IPS-15b (cell line): ENCODE results near the gene ENSA.
"Not testable (repeated sequence)": the region's sequence is repeated elsewhere in the genome, so short reads cannot be mapped to it uniquely, and the experiment has no call there.

ENCODE experiments used
- H3K27me3 ChIP-seq: one replicate; pipeline ENCODE4 v1.6.1; 2013; ENCODE audit warnings: low read length; ENCODE audit not compliant: control insufficient read depth, insufficient read depth
- H3K36me3 ChIP-seq: one replicate; pipeline ENCODE4 v1.6.1; 2013; ENCODE audit warnings: low read length; ENCODE audit not compliant: control insufficient read depth, insufficient read depth
- H3K4me1 ChIP-seq: one replicate; pipeline ENCODE4 v1.6.1; 2013; ENCODE audit warnings: mild to moderate bottlenecking, low read length; ENCODE audit not compliant: control insufficient read depth, insufficient read depth
- H3K4me3 ChIP-seq: one replicate; pipeline ENCODE4 v1.5.1; 2013; ENCODE audit warnings: low read depth, low read length
- H3K9ac ChIP-seq: one replicate; pipeline ENCODE4 v1.6.1; 2013; ENCODE audit warnings: low read depth, mild to moderate bottlenecking, low read length
- H3K9me3 ChIP-seq: one replicate; pipeline ENCODE4 v1.6.1; 2013; ENCODE audit warnings: mild to moderate bottlenecking, low read length; ENCODE audit not compliant: control insufficient read depth, insufficient read depth

ENSA gene

DNA sequence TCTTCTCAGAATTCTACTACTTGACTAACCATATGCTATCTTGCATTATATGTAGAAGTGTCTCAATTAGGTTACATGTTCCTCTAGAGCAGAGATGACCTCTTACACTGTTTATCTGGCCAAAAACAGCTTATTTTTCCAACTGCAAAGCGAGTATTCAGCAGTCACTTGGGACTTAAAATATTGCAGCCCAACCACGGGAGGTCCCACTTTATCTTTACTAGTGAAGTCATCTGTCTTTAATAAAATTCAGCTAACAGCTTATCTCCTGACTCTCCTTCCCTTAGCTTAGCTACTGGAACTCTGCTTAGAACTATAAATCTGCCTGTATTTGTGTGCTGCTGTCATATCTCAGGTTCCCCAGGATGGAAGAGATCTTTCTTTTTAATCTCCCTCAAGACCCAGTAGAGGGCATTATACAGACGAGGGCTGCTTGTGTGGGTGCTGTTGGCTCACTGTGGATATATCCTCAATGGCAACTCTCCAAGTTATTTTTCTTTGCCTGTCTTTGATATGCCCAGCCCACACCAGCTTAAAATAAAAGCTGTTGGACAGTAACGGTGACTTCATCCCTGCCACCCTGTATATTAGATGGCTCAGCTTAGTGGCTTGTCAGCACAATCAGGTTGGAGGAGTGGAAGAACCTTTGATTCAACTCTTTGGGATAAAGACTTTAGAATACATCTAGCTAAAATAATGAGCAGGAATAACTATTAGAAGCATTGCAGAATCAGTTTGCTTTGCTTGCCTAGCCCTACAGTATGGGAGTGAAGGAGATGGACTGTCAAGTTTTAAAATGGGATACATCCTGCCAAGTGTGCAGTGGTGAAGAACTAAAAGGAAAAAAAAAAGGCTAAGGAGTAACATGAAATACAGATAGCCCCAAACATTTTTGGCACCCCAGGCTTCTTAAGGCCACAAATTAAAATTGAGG lies 9.6 kb downstream of the ENSA start:
- peaks cover 38% of the 10 kb centered on the region for H3K36me3 ChIP-seq
- H3K4me1 ChIP-seq: peaks cover 4% of the 10 kb centered on the region
- no peak overlapping the region for H3K4me3 ChIP-seq
- H3K27me3 ChIP-seq: no peaks in the 10 kb centered on the region
- H3K9me3 ChIP-seq: no peaks in the 10 kb centered on the region
- no peak overlapping the region for H3K9ac ChIP-seq

DNA sequence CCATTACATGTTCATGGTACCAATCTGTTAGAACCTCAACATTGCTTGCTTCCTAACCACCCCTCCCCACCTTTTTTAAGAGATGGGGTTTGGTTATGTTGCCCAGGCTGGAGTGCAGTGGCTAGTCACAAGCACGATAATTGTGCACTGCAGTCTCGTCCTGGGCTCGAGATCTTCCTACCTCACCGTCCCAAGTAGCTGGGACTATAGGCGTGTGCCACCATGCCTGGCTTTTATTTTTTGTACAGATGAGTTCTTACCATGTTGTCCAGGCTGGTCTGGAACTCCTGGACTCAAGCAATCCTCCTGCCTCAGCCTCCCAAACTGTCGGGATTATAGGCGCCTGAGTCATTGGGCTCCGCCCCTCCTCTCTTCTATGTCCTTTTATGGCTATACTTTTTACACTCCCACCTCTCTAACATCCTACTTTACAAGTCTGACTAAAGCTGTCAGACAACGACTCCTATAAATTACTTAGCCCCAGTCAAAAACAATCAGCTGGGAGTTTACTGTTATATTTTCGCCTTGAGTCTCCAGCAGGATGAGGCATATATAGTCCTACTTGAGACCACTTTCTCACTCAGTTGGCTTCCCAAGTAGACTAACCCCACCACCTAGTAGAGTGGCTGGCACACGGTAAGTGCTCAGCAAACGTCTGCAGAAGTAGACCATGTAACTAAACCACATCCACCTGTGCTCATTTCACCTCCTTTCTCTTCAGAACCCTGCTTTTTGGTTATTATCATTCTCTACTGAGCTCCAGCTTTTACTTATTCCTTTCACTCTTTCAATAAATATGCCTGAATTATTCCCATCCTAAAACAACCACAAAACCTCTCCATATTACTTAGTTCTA lies 13.8 kb downstream of the ENSA start:
- H3K4me1 ChIP-seq: peaks cover 3% of the 10 kb centered on the region
- peaks cover 25% of the 10 kb centered on the region for H3K36me3 ChIP-seq
- no peaks in the 10 kb centered on the region for H3K9me3 ChIP-seq
- H3K9ac ChIP-seq: no peak overlapping the region
- no peaks in the 10 kb centered on the region for H3K27me3 ChIP-seq
- no peak overlapping the region for H3K4me3 ChIP-seq

DNA sequence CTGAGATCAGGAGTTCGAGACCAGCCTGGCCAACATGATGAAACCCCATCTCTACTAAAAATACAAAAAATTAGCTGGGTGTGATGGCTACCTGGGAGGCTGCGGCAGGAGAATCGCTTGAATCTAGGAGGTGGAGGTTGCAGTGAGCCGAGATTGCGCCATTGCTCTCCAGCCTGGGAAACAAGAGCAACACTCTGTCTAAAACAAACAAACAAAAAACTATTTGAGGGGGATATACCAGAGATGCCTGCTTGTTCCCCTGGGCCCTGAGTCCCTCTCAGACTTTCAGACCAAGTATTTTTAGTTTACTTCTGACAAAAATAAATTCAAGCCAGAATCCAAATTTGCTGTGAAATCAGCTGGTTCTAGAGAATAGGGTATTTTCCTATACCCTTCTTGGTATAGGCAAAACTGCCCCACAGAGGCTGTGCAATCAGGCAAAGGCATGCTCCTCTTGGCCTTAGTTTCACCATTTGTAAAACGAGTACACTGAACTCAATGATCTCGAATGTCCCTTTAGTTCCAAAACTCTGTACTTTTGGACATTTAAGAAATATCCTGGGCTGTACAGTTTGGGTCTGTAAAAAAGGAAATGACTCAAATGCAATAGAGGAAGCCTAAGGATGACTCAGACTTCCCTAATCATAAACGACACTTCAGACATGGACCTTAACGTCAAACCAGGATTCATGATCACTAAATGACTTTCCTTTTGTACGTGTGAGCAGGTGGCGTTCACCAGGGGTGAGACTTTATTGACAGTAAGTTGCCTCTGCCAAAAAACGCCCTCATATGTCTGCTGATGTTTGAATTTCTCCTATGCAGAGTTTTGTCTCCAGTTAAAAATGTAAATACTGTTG lies 16.1 kb downstream of the ENSA start:
- no peak overlapping the region for H3K4me3 ChIP-seq
- H3K9ac ChIP-seq: no peak overlapping the region
- no peaks in the 10 kb centered on the region for H3K27me3 ChIP-seq
- no peaks in the 10 kb centered on the region for H3K9me3 ChIP-seq
- peaks cover 8% of the 10 kb centered on the region for H3K36me3 ChIP-seq
- peaks cover 3% of the 10 kb centered on the region for H3K4me1 ChIP-seq

DNA sequence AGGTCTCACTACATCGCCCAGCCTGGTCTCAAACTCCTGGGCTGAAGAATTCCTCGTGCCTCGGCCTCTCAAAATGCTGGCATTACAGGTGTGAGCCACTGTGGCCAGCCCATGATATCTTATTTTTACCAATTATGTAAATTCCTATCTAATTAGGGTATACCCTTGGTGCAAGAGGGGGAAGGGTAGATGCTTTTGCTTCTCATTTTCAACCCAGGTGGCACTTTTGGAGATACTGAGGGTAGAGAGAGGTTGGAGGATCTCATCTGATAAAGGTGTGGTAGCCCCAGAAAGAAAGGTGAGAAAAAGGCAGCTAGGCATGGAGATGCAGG lies 17.4 kb downstream of the ENSA start:
- Histone ChIP-seq H3K4me3 (no peak overlapping the region), H3K4me1 (peaks cover 3% of the 10 kb centered on the region), H3K9ac (no peak overlapping the region), H3K9me3 (no peaks in the 10 kb centered on the region), H3K27me3 (no peaks in the 10 kb centered on the region), H3K36me3 (peaks cover 8% of the 10 kb centered on the region)

DNA sequence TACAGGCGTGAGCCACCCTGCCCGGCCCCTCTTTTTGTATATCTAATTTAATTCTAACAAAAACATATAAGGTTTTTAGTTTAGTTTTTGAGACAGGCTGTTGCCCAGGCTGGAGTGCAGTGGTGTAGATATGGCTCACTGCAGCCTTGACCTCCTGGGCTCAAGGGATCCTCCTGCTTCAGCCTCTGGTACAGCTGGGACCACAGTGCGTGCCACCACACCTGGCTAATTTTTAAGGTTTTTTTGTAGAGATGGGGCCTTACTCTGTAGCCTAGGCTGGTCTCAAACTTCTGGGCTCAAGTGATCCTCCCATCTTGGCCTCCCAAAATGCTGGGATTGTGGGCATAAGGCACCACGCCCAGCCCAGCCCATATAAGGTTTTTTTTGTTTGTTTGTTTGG lies 18.8 kb downstream of the ENSA start:
- Histone ChIP-seq H3K9me3 (no peaks in the 10 kb centered on the region), H3K4me1 (peaks cover 3% of the 10 kb centered on the region), H3K36me3 (peaks cover 8% of the 10 kb centered on the region), H3K9ac (no peak overlapping the region), H3K27me3 (no peaks in the 10 kb centered on the region), H3K4me3 (no peak overlapping the region)

DNA sequence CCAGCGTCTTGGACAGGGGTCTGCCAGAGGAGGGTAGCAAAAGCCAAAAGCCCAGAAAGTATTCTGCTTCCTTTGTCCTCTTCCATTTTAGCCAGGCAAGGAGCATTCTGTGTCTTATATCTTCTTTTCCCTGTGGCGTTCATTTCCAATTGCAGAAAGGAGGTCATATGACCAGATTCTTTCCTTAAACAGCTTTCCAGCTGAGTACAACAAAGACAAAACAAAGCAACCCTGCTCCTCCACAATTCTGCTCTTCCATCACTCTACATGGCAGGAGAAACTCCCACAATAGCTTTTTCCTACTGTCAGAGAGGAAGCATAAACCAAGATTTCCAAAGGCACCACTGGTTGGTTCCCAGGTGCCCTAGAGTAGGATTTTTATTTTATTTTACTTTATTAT lies 19.7 kb downstream of the ENSA start:
- Histone ChIP-seq H3K4me3 (no peak overlapping the region), H3K4me1 (peaks cover 5% of the 10 kb centered on the region), H3K9me3 (no peaks in the 10 kb centered on the region), H3K9ac (no peak overlapping the region), H3K36me3 (peaks cover 8% of the 10 kb centered on the region), H3K27me3 (no peaks in the 10 kb centered on the region)

DNA sequence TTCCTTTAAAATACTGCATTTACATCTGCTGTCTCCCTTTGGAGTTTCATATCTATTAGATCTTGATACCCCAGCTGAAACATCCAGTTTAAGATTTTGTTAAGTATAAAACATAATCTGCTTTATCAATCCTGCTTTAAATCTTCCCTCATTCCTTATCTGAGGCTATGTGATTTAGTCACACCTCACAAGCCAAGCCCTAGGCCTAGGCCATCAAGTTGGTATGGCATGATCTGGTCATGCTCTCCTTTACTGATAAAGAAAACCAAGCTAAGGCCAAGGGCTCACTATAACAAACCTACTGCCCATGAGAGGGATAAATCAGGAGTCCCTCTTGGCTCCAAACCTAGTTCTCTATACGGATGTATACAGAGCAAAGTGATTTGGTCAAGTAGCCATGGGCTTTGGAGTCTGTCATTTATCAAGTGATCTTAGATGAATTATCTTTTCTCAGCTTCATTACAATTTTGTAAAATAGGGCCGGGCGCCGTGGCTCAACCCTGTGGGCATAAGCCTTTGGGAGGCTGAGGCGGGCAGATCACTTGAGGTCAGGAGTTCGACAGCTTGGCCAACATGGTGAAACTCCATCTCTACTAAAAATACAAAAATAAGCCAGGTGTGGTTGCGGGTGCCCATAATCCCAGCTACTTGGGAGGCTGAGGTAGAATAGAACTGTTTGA lies 22.8 kb downstream of the ENSA start:
- no peak overlapping the region for H3K9ac ChIP-seq
- H3K9me3 ChIP-seq: no peaks in the 10 kb centered on the region
- H3K4me1 ChIP-seq: peaks cover 10% of the 10 kb centered on the region
- H3K4me3 ChIP-seq: no peak overlapping the region
- no peaks in the 10 kb centered on the region for H3K27me3 ChIP-seq
- no peaks in the 10 kb centered on the region for H3K36me3 ChIP-seq

DNA sequence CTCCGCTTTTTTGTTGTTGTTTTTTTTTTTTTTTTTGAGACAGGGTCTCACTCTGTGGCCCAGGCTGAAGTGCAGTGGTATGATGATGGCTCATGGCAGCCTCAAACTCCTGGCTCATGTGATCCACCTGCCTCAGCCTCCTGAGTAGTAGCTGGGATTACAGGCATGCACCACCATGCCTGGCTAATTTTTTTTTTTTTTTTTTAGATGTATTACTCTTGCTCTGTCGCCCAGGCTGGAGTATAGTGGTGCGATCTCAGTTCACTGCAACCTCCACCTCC lies 24.0 kb downstream of the ENSA start:
- H3K4me1 ChIP-seq: peaks cover 10% of the 10 kb centered on the region
- not testable (repeated sequence) for H3K4me3 ChIP-seq, H3K27me3 ChIP-seq, H3K36me3 ChIP-seq, H3K9ac ChIP-seq, H3K9me3 ChIP-seq

DNA sequence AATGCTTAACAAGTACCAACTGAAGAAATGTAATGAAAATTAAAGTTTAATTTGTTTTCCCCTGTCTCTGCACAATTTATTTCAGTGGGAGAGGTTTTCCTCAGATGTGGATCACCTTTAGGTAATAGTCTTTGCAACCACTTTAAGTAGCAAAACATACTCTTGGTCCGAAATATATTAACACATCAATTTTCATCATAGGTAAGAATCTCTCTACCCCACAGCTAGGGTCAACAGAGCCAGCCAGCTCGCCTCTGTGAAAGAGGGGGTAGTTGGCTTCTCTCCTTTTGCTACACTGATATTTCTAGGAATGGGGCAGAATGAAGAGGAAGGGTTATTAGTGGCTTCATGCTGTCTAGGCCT lies 25.2 kb downstream of the ENSA start:
- Histone ChIP-seq H3K27me3 (no peaks in the 10 kb centered on the region), H3K36me3 (no peaks in the 10 kb centered on the region), H3K4me1 (peaks cover 10% of the 10 kb centered on the region), H3K9ac (peak overlapping the region; percentile 19), H3K9me3 (no peaks in the 10 kb centered on the region), H3K4me3 (peak overlapping the region; percentile 16)

DNA sequence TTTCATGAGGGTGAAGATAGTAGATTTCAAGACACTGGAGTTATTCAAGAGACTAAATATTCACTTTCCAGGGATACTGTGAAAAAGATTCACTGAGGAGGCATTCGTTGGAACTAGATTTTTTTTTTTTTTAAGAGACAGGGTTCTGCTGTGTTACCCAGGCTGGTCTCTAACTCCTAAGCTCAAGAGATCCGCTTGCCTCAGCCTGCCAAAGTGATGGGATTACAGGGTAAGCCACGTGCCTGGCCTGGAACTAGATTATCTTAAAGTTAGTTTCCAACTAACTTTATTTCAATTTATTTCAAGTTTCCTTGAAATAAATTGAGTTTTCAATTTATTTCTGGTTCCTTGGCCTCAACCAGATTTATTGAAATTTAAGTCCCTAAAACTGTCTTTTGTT lies 25.7 kb downstream of the ENSA start:
- Histone ChIP-seq H3K27me3 (no peaks in the 10 kb centered on the region), H3K9ac (no peak overlapping the region), H3K4me1 (peaks cover 10% of the 10 kb centered on the region), H3K36me3 (no peaks in the 10 kb centered on the region), H3K9me3 (no peaks in the 10 kb centered on the region), H3K4me3 (no peak overlapping the region)

DNA sequence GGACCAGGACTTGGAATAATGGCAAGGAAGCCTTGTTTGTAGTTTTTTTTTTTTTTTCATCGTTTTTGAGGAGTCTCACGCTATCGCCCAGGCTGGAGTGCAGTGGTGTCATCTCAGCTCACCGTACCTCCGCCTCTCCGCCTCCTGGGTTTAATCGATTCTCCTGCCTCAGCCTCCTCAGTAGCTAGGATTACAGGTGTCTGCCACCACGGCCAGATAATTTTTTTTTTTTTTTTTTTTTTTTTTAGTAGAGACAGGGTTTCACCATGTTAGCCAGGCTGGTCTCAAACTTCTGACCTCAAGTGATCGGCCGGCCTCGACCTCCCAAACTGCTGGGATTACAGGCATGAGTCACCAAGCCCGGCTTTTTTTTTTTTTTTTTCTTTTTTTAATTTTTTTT lies 27.0 kb downstream of the ENSA start:
- not testable (repeated sequence) for H3K9ac ChIP-seq, H3K4me3 ChIP-seq, H3K27me3 ChIP-seq, H3K9me3 ChIP-seq, H3K36me3 ChIP-seq
- peaks cover 10% of the 10 kb centered on the region for H3K4me1 ChIP-seq
